Kidney epithelial cell (primary cell): ENCODE data around the gene ITSN1. TPM values are rescaled to one million over a fixed set of nuclear protein-coding genes. Genes with fewer than 3 reads are reported as not detected.

ENCODE experiments used
- DNase-seq: peaks from one replicate; pipeline ENCODE4 v3.0.0-alpha.2; 2010; ENCODE audit warnings: low read depth
- H3K27me3 ChIP-seq: 2 replicates; pipeline ENCODE4 v1.6.0; 2011; ENCODE audit warnings: low read length; ENCODE audit not compliant: control insufficient read depth, insufficient read depth
- H3K36me3 ChIP-seq: 2 replicates; pipeline ENCODE4 v1.5.1; 2011; ENCODE audit warnings: low read length; ENCODE audit not compliant: control insufficient read depth, insufficient read depth
- H3K4me3 ChIP-seq: 2 replicates; pipeline ENCODE4 v1.5.1; 2011; ENCODE audit warnings: low read depth, mild to moderate bottlenecking, control low read depth, low read length
- total RNA-seq: library from RNA; depleted of rRNA; stranded (reverse); fragments of >200 nt; gene quantifications from 2 replicates; pipeline ENCODE4 v1.2.3, GENCODE V29; 2015
- TF ChIP-seq, protein P1 (sequence below): IDR thresholded peaks from 2 replicates; pipeline ENCODE4 v1.5.1; 2011; ENCODE audit warnings: mild to moderate bottlenecking, moderate library complexity, low read length, control low read depth, inconsistent platforms; ENCODE audit not compliant: insufficient read depth, poor library complexity, severe bottlenecking

ITSN1 gene
- total RNA-seq, 1 donor from 2014 or later: 20.4 TPM

DNA sequence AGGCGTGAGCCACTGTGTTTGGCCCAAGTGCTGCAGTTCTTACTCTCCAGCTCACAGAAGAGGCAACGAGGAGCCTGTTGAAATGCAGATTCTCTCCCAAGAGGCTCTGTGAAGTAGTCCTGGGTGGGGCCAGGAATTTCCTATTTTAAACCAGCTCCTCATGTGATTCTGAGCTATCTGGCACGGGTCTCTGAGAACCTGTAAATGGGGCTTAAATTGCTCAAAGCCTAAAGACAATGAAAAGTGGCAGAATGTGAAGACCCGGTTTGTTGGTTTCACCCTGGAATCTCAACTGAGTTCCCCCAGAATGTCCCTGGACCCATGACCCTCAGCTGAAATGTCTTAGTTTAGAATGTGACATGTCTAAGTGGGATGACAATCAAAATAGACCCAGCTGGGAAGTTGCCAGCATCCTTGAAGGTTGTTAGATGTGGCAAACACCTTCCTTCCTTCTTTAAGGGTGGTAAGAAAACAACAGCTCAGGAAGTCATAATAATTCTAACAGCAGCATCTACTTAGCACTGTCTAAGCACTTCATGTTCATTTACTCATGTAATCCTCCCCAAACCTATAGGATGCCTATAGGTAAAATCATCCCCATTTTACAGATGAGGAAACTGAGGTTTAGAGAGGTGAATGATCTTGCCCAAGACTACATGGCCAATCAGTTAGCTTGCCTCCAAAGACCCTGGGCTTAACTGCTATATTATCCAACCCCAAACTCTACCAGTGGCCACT lies 294.2 kb downstream of the ITSN1 start:
- TF ChIP-seq, protein P1, sequence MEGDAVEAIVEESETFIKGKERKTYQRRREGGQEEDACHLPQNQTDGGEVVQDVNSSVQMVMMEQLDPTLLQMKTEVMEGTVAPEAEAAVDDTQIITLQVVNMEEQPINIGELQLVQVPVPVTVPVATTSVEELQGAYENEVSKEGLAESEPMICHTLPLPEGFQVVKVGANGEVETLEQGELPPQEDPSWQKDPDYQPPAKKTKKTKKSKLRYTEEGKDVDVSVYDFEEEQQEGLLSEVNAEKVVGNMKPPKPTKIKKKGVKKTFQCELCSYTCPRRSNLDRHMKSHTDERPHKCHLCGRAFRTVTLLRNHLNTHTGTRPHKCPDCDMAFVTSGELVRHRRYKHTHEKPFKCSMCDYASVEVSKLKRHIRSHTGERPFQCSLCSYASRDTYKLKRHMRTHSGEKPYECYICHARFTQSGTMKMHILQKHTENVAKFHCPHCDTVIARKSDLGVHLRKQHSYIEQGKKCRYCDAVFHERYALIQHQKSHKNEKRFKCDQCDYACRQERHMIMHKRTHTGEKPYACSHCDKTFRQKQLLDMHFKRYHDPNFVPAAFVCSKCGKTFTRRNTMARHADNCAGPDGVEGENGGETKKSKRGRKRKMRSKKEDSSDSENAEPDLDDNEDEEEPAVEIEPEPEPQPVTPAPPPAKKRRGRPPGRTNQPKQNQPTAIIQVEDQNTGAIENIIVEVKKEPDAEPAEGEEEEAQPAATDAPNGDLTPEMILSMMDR: no peak
- H3K36me3 ChIP-seq: no peaks in the 10 kb centered on the region
- H3K27me3 ChIP-seq: no peaks in the 10 kb centered on the region
- DNase-seq: no peak
- no peak overlapping the region for H3K4me3 ChIP-seq

DNA sequence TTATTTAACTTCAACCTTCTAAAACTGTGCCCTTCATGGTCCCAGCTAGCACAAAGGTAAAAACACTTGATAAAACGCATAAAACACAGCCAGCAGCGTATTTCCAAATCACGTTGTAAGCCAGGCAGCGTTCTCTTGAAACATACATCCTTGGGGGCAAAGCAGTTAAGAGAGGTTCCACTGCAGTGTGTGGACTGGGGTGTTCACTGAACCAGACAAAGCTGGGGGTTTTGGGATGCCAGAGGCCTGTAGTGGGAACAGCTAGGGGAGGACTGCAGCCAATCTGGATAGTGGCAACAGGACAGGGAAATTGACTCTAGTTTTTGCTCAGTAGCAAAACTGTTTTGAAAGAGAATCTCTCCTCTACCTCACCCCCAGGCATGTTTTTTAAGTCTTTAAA lies 294.8 kb downstream of the ITSN1 start:
- TF ChIP-seq, protein P1: no peak
- no peaks in the 10 kb centered on the region for H3K27me3 ChIP-seq
- no peaks in the 10 kb centered on the region for H3K36me3 ChIP-seq
- DNase-seq: no peak
- no peak overlapping the region for H3K4me3 ChIP-seq

DNA sequence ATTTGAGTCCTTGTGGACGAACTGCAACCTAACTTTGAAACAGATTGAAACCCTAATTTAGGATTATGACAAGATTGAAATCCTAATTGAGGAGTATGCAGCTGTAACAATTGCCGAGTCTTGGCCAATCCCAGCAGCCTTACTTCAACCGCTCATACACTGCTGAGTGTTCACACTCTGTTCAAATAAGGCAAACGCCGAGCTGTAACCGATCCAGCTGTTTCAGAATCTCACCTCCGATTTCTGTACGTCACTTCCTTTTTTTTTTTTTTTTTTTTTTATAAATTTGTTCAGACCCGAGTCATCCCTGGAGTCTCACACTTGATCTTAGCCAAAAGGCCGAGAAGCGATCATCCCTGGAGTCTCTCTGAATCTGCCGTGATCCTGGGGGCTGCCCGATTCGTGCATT lies 295.6 kb downstream of the ITSN1 start:
- DNase-seq: no peak
- TF ChIP-seq, protein P1: no peak
- no peaks in the 10 kb centered on the region for H3K27me3 ChIP-seq
- no peak overlapping the region for H3K4me3 ChIP-seq
- no peaks in the 10 kb centered on the region for H3K36me3 ChIP-seq

DNA sequence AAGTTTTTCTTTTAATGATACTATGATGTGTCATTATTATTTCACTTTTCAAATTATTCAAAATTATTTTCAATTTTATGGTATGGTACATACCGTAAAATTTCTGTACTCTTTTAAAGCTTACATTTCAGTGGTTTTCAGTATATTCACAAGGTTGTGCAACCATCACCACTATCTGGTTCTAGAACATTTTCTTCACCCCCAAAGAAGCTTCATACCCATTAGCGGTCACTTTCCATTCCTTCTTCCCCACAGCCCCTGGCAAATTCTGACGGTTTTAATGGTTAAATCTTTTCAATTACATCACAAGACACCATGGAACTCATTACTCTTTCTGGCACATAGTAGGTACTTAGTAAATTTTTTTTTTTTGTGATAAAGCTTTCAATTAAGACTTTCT lies 296.1 kb downstream of the ITSN1 start:
- Histone ChIP-seq H3K27me3 (no peaks in the 10 kb centered on the region), H3K4me3 (no peak overlapping the region), H3K36me3 (no peaks in the 10 kb centered on the region)
- TF ChIP-seq, protein P1: no peak
- DNase-seq: no peak

DNA sequence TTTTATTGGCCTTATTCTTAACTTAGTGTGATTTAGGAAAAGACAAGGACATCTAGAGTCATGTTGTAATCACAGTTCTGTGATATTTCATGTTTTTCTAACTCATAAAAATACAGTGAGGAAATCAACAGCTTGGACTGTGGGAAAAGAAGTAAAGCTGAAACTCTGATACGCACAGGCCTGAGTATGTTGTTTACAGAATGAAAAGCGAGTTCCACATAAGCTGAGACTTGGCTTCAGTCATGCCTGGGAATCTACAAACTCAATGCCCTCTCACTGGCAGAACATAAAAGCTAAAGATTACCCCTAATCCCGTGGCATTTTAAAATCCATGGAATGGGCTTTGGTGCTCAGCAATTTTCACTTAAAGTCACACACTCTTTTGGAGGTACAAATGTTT lies 296.9 kb downstream of the ITSN1 start:
- no peaks in the 10 kb centered on the region for H3K27me3 ChIP-seq
- H3K4me3 ChIP-seq: no peak overlapping the region
- TF ChIP-seq, protein P1: no peak
- DNase-seq: no peak
- H3K36me3 ChIP-seq: no peaks in the 10 kb centered on the region
